Hepatocyte (in vitro differentiated cells): ENCODE measurements around the gene UVRAG.

Experiments used
- EZH2 ChIP-seq: fragments of 200-600 bp; sonication (generic); IDR thresholded peaks from 2 replicates; pipeline ENCODE4 v1.6.1; 2016; ENCODE audit warnings: antibody characterized with exemption, mild to moderate bottlenecking, borderline replicate concordance
- TF ChIP-seq, protein P1 (sequence below): fragments of 200-600 bp; sonication (generic); IDR thresholded peaks from 2 replicates; pipeline ENCODE4 v1.5.1; 2016; ENCODE audit warnings: antibody characterized with exemption, mild to moderate bottlenecking; ENCODE audit not compliant: poor library complexity

- TF ChIP-seq, protein P1, sequence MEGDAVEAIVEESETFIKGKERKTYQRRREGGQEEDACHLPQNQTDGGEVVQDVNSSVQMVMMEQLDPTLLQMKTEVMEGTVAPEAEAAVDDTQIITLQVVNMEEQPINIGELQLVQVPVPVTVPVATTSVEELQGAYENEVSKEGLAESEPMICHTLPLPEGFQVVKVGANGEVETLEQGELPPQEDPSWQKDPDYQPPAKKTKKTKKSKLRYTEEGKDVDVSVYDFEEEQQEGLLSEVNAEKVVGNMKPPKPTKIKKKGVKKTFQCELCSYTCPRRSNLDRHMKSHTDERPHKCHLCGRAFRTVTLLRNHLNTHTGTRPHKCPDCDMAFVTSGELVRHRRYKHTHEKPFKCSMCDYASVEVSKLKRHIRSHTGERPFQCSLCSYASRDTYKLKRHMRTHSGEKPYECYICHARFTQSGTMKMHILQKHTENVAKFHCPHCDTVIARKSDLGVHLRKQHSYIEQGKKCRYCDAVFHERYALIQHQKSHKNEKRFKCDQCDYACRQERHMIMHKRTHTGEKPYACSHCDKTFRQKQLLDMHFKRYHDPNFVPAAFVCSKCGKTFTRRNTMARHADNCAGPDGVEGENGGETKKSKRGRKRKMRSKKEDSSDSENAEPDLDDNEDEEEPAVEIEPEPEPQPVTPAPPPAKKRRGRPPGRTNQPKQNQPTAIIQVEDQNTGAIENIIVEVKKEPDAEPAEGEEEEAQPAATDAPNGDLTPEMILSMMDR: no peak
- TF ChIP-seq EZH2: no peak
Measured at GRCh38 chr11:75836417-75836816, 21.4 kb downstream of the UVRAG start.
